GM19438 (cell line): ENCODE results near the gene ZNF346.
"Not testable (repeated sequence)": the region's sequence is repeated elsewhere in the genome, so short reads cannot be mapped to it uniquely, and the experiment has no call there.

Experiments
- ATAC-seq: cut with Tn5 transposase; IDR thresholded peaks from one replicate; pipeline ENCODE4 v1.9.1; 2021; ENCODE audit warnings: low read depth; ENCODE audit not compliant: unreplicated experiment

The ZNF346 gene

GRCh38 chr5:177006265-177006972, 16.1 kb upstream of the ZNF346 start, which contains the start of gene UIMC1:
UIMC1 (minus strand) TSS chr5:177006779; CDS start chr5:176982615, 24,164 bp downstream.
- peak; percentile 74 for ATAC-seq

DNA sequence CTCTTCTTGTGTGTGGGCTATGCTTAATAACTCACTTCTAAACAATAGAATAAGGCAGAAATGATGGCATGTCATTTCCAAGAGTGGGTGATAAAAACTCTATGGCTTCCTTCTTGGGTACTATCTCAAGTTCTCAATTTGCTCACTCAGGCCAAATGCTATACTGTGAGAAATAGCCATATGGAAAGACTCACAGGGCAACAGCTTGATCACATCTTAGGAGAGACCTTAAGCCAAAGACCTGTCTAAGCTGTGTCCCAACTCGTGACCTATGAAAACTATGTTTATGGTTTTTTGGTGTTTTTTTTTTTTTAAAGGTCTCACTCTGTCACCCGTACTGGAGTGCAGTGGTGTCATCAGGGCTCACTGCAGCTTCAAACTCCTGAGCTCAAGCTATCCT, 13.8 kb upstream of the ZNF346 start:
- ATAC-seq: no peak

GRCh38 chr5:177010153-177010552, 12.3 kb upstream of the ZNF346 start:
- ATAC-seq: no peak

GRCh38 chr5:177015156-177015555, 7.3 kb upstream of the ZNF346 start:
- no peak for ATAC-seq

DNA sequence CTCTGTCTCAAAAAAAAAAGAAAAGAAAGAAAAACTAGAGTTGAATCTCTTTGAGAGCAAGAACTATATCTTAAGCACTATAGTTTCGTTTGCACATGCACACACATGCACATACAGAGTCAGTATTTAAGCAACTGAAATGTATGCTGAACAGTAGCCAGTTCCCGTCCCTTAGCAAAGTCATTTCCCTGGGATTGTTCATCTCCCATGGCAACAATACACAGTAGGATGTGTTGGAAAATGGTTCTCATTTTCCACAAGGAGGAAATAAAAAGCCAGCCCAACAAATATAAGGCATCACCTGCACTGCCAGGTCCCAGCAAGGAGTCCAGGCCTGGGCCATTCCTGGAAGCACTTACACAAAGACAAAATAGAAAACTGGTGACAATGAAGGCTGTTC, 4.2 kb upstream of the ZNF346 start:
- ATAC-seq: no peak

DNA sequence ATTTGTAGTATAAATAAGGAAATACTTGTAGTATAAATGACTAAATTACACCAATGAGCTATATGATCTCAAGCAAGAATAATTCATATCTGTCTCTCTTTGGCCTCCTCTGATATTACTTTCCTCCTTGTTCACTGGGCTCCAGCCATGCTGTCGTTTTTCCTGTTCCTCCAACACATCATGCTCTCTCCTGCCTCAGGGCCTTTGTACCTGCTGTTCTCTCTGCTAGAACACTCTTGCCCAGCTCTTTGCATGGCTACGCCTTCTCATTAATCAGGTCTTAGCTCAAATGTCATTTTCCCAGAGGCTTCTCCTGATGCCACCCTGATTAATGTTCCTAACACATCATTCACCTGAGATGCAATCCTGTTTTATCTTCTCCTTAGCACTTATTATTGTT, 2.5 kb upstream of the ZNF346 start:
- ATAC-seq: no peak

DNA sequence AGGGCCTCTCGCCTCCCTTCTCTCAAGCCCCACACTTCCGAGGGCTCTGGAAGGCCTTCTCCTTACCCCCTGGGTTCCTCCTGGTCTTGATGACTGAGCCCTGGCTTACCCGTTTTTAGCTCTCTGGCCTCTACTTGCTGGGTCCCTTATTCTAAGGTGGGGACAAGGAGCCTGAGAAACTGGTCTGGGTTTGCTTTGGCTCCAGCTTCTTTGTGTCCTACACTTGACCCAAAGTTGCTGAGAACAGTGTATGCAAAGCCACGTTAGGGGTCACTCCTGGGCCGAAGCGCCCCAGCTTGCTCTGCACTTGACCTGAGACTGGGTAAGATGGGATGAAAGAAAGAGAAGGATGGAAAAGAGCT, 788 bp downstream of the ZNF346 start:
- peak; percentile 17 for ATAC-seq

DNA sequence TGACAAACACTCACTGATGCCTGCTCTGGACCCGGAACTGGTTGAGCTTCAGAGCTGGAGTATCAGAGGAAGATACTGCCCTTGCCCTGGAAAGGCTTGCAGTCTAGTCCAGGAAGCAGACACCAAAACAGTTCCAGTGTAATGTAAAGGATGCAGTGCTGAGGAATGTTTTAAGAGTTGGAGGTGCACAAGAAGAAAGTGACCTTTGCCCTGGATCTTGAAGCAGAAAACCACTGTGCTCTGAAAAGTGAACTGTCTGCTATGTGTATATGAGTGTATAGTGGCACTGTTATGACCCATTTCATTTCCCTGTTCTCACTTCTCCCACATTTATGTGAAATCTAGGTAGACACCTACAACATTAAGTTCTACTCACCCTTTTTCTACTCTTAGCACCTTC, 2.1 kb downstream of the ZNF346 start:
- ATAC-seq: no peak

DNA sequence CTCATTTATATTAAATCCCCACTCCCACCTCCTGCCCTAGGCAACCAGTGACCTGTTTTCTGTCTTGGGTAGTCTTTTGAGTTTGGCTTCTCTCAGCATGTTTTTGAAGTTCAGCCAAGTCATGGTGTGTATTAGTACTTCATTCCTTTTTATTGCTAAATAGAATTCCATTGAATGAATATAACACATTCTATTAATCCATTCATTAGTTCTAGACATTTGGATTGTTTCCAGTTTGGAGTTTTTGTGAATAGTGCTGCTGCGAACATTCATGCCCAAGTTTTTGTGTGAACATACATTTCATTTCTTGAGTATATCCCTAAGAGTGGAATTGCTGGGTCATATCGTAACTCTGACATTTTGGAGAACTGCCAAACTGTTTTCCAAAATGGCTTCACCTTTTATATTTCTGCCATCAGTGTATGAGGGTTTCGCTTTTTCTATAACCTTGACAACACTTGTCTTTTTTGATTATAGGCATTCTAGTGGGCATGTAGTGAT, 2.7 kb downstream of the ZNF346 start:
- ATAC-seq: no peak

- ATAC-seq: no peak
Measured at GRCh38 chr5:177027665-177028064, 5.2 kb downstream of the ZNF346 start.

- no peak for ATAC-seq
Measured at GRCh38 chr5:177029498-177029897, 7.0 kb downstream of the ZNF346 start.

DNA sequence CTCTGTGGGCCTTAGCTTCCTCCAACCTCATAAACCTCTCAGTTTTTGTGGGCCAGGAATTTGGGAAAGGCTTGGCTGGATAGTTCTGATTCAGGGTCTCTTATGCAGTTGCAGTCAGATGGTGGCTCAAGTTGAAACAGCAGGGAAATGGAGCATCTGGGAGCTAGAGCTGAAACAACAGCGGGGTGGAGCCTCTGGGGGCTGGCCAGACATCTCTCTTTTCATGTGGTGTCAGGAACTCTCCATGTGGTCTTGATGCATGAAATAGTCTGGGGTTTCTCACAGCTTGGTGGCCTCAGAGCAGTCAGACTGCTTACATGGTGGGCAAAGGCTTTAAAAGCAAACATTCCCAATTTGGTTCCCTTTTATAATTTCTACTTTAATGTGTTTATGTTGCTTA, 13.5 kb downstream of the ZNF346 start:
- no peak for ATAC-seq

GRCh38 chr5:177036443-177036842, 13.9 kb downstream of the ZNF346 start:
- no peak for ATAC-seq

DNA sequence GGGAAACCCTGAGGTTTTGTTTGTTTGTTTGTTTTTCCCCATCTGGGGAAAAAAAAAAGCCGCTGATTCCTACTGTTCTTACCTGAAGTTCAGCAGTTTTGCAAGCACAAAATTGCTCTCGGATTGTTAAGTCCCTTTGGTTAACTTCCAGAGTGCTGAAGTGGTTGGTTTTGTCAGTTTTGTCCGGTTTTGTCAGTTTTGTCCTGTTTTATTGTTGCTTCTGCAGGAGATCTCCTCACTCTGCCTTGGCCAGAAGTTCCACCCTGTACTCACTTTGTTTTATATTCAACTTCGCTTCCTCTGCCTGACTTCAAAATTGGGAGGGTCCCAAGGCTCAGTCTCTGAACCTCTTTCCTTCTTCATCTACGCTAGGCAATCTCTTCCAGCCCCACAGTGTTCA, 14.4 kb downstream of the ZNF346 start:
- no peak for ATAC-seq

DNA sequence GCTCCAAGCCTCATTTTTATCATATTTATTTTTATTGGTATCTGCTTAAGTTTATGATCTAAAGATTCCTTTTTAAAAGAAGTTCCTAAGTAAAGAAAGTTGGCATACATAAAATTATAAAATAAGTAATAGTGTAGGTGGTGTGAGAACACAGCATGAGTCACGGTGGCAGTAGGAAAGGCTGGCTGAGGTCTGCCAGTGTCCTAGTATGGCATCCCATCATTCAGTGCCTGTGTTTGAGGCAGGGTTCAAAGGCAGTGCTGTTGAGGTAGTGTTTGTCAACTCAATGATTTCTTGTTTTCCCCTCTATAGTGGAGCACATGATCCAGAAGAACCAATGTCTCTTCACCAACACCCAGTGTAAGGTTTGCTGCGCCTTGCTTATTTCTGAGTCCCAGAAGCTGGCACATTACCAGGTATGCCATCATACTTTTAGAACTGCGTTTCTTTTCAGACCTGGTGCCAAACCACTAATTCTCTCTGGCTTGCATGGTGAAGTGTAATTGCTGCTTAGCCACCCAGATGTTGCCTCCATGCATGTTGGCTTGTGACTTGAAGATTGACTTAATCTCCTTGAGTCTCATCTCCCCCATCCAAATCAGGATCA, 18.4 kb downstream of the ZNF346 start:
- no peak for ATAC-seq

DNA sequence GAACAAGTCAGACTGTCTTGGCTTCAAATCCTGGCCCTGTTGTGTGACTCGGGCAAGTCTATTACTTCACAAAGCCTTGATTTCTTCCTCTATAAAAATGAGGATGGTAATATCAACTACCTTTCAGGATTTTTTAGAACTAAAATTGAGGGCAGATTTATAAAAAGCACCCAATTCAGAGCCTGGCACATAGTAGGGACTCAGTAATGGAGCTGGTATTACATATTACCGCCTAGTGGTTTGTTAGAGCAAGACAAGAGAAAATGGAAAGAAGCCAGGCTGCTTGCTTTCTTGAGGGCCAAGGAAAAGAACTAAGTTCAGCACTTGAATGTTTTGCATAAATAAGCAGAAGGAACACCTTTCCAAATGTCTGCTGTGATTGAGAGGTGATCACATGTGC, 19.4 kb downstream of the ZNF346 start:
- ATAC-seq: no peak

GRCh38 chr5:177043114-177043513, 20.6 kb downstream of the ZNF346 start:
- ATAC-seq: no peak

DNA sequence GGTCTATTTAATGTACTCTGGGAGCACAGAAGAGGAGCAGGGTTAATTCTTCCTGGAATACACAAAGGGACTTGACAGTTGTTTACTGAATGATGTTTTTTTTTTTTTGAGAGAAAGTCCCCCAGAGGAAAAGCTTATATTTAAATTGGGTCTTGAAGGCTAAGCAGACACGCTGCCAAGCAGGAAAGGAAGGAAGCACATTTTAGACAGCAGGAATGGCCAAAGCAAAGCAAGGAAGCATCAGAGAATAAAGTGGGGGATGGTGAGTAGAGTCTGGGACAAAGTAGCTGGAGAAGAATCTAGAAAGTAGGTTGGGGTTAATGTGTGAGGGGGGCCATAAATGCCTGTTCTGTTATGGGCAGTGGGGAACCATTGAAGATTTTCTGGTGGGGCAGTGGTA, 21.5 kb downstream of the ZNF346 start:
- ATAC-seq: no peak

GRCh38 chr5:177044641-177045040, 22.1 kb downstream of the ZNF346 start:
- ATAC-seq: no peak

DNA sequence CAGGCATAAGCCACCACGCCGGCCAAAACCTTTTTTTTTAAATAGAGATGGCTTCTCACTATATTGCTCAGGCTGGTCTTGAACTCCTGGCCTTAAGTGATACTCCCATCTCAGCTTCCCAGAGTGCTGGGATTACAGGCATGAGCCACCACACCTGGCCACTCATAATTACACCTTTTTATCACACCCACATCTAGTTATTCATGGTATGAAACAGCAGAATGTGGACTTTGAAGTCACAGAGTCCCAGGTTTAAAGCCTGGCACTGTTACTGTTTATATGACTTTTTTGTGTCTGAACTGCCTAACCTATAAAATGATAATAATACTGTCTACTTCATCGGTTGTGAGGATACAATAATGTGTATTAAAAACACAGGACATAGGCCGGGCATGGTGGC, 23.1 kb downstream of the ZNF346 start:
- ATAC-seq: no peak

DNA sequence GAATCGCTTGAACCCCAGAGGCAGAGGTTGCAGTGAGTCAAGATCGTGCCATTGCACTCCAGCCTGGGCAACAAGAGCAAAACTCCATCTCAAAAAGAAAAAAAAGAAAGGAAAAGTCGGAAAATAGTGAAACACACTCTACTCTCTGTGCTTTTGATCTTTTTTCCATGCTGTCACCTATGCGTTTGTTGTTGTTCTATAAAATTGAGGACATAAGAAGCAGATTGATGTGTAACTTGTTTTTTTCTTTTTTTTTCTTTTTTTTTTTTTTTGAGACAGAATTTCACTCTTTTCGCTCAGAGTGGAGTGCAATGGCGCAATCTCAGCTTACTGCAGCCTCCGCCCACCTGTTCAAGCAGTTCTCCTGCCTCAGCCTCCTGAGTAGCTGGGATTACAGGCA, 26.0 kb downstream of the ZNF346 start:
- ATAC-seq: not testable (repeated sequence)

GRCh38 chr5:177049285-177049684, 26.8 kb downstream of the ZNF346 start:
- no peak for ATAC-seq
